HG03159 (cell line): ENCODE data around the gene DPEP1.

Experiments used
- ATAC-seq: cut with Tn5 transposase; IDR thresholded peaks from one replicate; pipeline ENCODE4 v1.9.1; 2021; ENCODE audit warnings: mild to moderate bottlenecking, moderate library complexity; ENCODE audit not compliant: unreplicated experiment

DPEP1 gene

GRCh38 chr16:89598199-89598598 is 15.2 kb upstream of the DPEP1 start:
- no peak for ATAC-seq

- ATAC-seq = no peak
Observed at GRCh38 chr16:89599451-89599858, 14.0 kb upstream of the DPEP1 start.

GRCh38 chr16:89599902-89600301 is 13.5 kb upstream of the DPEP1 start:
- ATAC-seq = no peak

GRCh38 chr16:89600427-89600826 is 13.0 kb upstream of the DPEP1 start:
- ATAC-seq = no peak

- no peak for ATAC-seq
Observed at GRCh38 chr16:89600956-89601355, 12.5 kb upstream of the DPEP1 start.

GRCh38 chr16:89601906-89602272 is 11.6 kb upstream of the DPEP1 start:
- ATAC-seq = no peak

- no peak for ATAC-seq
Observed at GRCh38 chr16:89602273-89602951, 11.0 kb upstream of the DPEP1 start.

GRCh38 chr16:89602952-89603590 is 10.4 kb upstream of the DPEP1 start:
- no peak for ATAC-seq

GRCh38 chr16:89604764-89605163 is 8.7 kb upstream of the DPEP1 start:
- no peak for ATAC-seq

GRCh38 chr16:89605186-89605970 is 8.1 kb upstream of the DPEP1 start:
- no peak for ATAC-seq

- ATAC-seq = no peak
Observed at GRCh38 chr16:89606006-89606405, 7.4 kb upstream of the DPEP1 start.

GRCh38 chr16:89607453-89607852 is 6.0 kb upstream of the DPEP1 start:
- ATAC-seq = no peak

- no peak for ATAC-seq
Observed at GRCh38 chr16:89607937-89608740, 5.3 kb upstream of the DPEP1 start.

GRCh38 chr16:89610108-89610453 is 3.4 kb upstream of the DPEP1 start:
- ATAC-seq = no peak

GRCh38 chr16:89612415-89613166 is 851 bp upstream of the DPEP1 start:
- no peak for ATAC-seq

GRCh38 chr16:89613954-89614459 is 565 bp downstream of the DPEP1 start:
- ATAC-seq = no peak

GRCh38 chr16:89615176-89615575 is 1.7 kb downstream of the DPEP1 start:
- ATAC-seq = no peak

- ATAC-seq = no peak
Observed at GRCh38 chr16:89615596-89616090, 2.2 kb downstream of the DPEP1 start.

- no peak for ATAC-seq
Observed at GRCh38 chr16:89616623-89617022, 3.2 kb downstream of the DPEP1 start.

GRCh38 chr16:89617036-89617435 is 3.6 kb downstream of the DPEP1 start:
- ATAC-seq = no peak
